ENCODE measurements around the gene LMBR1L.

LMBR1L gene

GRCh38 chr12:49049566-49050224 lies 61.0 kb downstream of the LMBR1L start:
- TF ChIP-seq, protein P1, sequence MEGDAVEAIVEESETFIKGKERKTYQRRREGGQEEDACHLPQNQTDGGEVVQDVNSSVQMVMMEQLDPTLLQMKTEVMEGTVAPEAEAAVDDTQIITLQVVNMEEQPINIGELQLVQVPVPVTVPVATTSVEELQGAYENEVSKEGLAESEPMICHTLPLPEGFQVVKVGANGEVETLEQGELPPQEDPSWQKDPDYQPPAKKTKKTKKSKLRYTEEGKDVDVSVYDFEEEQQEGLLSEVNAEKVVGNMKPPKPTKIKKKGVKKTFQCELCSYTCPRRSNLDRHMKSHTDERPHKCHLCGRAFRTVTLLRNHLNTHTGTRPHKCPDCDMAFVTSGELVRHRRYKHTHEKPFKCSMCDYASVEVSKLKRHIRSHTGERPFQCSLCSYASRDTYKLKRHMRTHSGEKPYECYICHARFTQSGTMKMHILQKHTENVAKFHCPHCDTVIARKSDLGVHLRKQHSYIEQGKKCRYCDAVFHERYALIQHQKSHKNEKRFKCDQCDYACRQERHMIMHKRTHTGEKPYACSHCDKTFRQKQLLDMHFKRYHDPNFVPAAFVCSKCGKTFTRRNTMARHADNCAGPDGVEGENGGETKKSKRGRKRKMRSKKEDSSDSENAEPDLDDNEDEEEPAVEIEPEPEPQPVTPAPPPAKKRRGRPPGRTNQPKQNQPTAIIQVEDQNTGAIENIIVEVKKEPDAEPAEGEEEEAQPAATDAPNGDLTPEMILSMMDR (IDR thresholded peaks at IDR 0.05; ENCODE audit: borderline replicate concordance, control extremely low read depth, extremely low read depth, insufficient read depth, missing control alignments): no peak
- DNase-seq (ENCODE audit: low spot score): no peak
- in situ Hi-C loops (cut with MboI; ENCODE audit: low sequenced_read_pairs, unreplicated experiment): no loop called here

DNA sequence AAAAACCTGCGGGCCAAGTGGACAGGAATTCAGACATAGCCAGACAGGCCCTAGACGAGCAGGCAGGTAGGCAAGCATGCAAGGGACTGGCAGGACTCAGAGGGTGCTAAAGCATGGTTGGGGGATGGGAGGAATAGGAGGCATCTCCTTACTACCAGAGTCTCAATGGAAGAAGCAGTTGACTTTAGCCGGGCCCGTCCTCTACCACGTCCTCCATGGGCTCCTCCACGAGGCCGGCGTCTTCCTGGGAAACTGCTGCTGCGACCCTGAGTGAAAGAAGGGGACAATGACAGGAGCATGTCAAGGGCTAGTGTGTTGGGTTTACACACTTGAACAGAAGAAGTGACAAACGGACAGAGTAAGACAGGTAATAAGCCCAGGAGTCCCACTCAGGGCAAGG lies 61.7 kb downstream of the LMBR1L start:
- in situ Hi-C loops (cut with MboI; ENCODE audit: low sequenced_read_pairs, unreplicated experiment): no loop called here
- TF ChIP-seq, protein P1 (IDR thresholded peaks at IDR 0.05; ENCODE audit: borderline replicate concordance, control extremely low read depth, extremely low read depth, insufficient read depth, missing control alignments): no peak
- no peak for DNase-seq (ENCODE audit: low spot score)
